Prostate gland (tissue), 2 donors: Measurements from ENCODE around the gene PACC1.

Source experiments
- POLR2A ChIP-seq: fragments of 450-650 bp; IDR thresholded peaks from one replicate; pipeline ENCODE4 v1.6.1; 2016; ENCODE audit warnings: antibody characterized with exemption, mild to moderate bottlenecking
- TF ChIP-seq, protein P1 (sequence below), 4 experiments: fragments of 200-600 bp in 2 of 4; fragments of 450-650 bp in 2 of 4; sonication (generic) in 2 of 4; IDR thresholded peaks; 1 replicate in 3 of 4; 2 replicates in 1 of 4; pipeline ENCODE4 v1.5.1; 2016 to 2019; ENCODE audit warnings: antibody characterized with exemption in 4 of 4, mild to moderate bottlenecking in 2 of 4, moderate library complexity in 2 of 4

DNA sequence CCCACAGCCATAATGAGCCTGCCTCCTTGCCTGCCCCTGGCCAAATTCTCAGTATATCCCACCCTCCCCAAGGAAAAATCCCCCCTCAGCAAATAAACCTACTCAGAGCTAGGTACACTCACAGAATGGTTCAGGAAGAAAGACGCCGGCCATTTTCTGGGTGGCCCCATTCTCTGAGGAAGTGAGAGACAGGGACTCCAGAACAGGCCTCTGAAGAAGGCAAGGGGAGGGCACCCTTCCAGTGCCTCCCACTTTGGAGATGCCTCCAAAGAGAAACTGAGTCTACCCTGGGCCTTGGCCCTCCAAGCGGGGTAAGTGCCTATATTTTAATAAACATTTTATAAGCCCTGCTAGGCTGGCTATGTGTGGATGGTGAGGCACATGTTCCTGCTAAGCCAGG lies 2.3 kb downstream of the PACC1 start:
- TF ChIP-seq, protein P1, sequence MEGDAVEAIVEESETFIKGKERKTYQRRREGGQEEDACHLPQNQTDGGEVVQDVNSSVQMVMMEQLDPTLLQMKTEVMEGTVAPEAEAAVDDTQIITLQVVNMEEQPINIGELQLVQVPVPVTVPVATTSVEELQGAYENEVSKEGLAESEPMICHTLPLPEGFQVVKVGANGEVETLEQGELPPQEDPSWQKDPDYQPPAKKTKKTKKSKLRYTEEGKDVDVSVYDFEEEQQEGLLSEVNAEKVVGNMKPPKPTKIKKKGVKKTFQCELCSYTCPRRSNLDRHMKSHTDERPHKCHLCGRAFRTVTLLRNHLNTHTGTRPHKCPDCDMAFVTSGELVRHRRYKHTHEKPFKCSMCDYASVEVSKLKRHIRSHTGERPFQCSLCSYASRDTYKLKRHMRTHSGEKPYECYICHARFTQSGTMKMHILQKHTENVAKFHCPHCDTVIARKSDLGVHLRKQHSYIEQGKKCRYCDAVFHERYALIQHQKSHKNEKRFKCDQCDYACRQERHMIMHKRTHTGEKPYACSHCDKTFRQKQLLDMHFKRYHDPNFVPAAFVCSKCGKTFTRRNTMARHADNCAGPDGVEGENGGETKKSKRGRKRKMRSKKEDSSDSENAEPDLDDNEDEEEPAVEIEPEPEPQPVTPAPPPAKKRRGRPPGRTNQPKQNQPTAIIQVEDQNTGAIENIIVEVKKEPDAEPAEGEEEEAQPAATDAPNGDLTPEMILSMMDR (IDR thresholded peaks at IDR 0.05): no peak
- no peak for TF ChIP-seq POLR2A
